HG02943 (cell line): ENCODE results near the gene CHRDL2.
"Not testable (repeated sequence)": the region's sequence is repeated elsewhere in the genome, so short reads cannot be mapped to it uniquely, and the experiment has no call there.

Experiments used
- ATAC-seq: cut with Tn5 transposase; IDR thresholded peaks from one replicate; pipeline ENCODE4 v1.9.1; 2021; ENCODE audit warnings: mild to moderate bottlenecking, low read depth, moderate library complexity; ENCODE audit not compliant: unreplicated experiment

Gene CHRDL2

GRCh38 chr11:74673693-74674360 lies 57.4 kb downstream of the CHRDL2 start:
- no peak for ATAC-seq

- ATAC-seq = no peak
Observed at GRCh38 chr11:74672956-74673692, 58.1 kb downstream of the CHRDL2 start.

GRCh38 chr11:74672332-74672955 lies 58.8 kb downstream of the CHRDL2 start:
- ATAC-seq = no peak

GRCh38 chr11:74671520-74672196 lies 59.6 kb downstream of the CHRDL2 start:
- no peak for ATAC-seq

- ATAC-seq = no peak
Observed at GRCh38 chr11:74670171-74670570, 61.1 kb downstream of the CHRDL2 start.

- no peak for ATAC-seq
Observed at GRCh38 chr11:74669211-74670160, 61.7 kb downstream of the CHRDL2 start.

- ATAC-seq = no peak
Observed at GRCh38 chr11:74663315-74663714, 67.9 kb downstream of the CHRDL2 start.

- ATAC-seq = no peak
Observed at GRCh38 chr11:74662487-74663103, 68.6 kb downstream of the CHRDL2 start.

- not testable (repeated sequence) for ATAC-seq
Observed at GRCh38 chr11:74659124-74659523, 72.1 kb downstream of the CHRDL2 start.

- ATAC-seq = no peak
Observed at GRCh38 chr11:74654976-74655375, 76.2 kb downstream of the CHRDL2 start.

- ATAC-seq = no peak
Observed at GRCh38 chr11:74650498-74650897, 80.7 kb downstream of the CHRDL2 start.

- no peak for ATAC-seq
Observed at GRCh38 chr11:74648894-74649293, 82.3 kb downstream of the CHRDL2 start.

GRCh38 chr11:74647831-74648230 lies 83.4 kb downstream of the CHRDL2 start:
- no peak for ATAC-seq

GRCh38 chr11:74647404-74647803 lies 83.8 kb downstream of the CHRDL2 start:
- ATAC-seq = no peak

- no peak for ATAC-seq
Observed at GRCh38 chr11:74646954-74647353, 84.3 kb downstream of the CHRDL2 start.
